K562 (cell line): ENCODE results near the gene GRIN2A. TPM values are rescaled to one million over a fixed set of nuclear protein-coding genes. Genes with fewer than 3 reads are reported as not detected.

ENCODE experiments used
- ATAC-seq: fragments of 200-7000 bp; cut with Tn5 transposase; 3 replicates; pipeline ENCODE4 v1.9.1; 2020; ENCODE audit warnings: moderate library complexity
- BruUV-seq: library from RNA; stranded (reverse); fragments of 400-500 nt; replicated peaks from 2 replicates; lab custom pipeline; 2021; lab: Mats Ljungman, UMichigan
- CTCF ChIA-PET: fragments of 300-600 bp; formaldehyde crosslinking; extraction: SDS; loops from one replicate; lab custom pipeline; 2021; ENCODE audit warnings: low intra/inter-chr PET ratio; lab: Yijun Ruan, JAX
- POLR2A ChIA-PET: fragments of 300-600, 350-650 bp; sonication (Branson Sonifier 250); formaldehyde crosslinking; extraction: SDS; loops from one replicate; lab custom pipeline; 2021; ENCODE audit warnings: antibody characterized with exemption, inconsistent platforms; lab: Yijun Ruan, JAX
- DNase-seq, 4 experiments: peaks; one replicate each; pipeline versions ENCODE4 v3.0.0 to v3.0.0-alpha.2; 2011 to 2018; ENCODE audit warnings: low spot score in 3 of 4, mixed read lengths in 3 of 4; ENCODE audit errors: extremely low read depth in 1 of 4
- FAIRE-seq: peaks from 2 replicates; lab custom pipeline; 2011; peaks lifted over from hg19 to GRCh38; lab: Jason Lieb, UNC
- H2AFZ ChIP-seq: 2 replicates; pipeline ENCODE4 v1.6.0; 2011; ENCODE audit warnings: low read depth, low read length, control low read depth, inconsistent platforms
- H3K27ac ChIP-seq: fragments of 200-600 bp; 3 replicates; pipeline ENCODE4 v1.8.0; 2011; ENCODE audit warnings: low read depth, mild to moderate bottlenecking, control low read depth, inconsistent platforms, low read length, moderate library complexity, mixed read lengths; ENCODE audit errors: extremely low read depth
- H3K27me3 ChIP-seq, 2 experiments: fragments of 300-600 bp in 1 of 2; 2 replicates in 1 of 2; 3 replicates in 1 of 2; pipeline versions ENCODE4 v1.6.0 to v1.8.0; 2011; ENCODE audit warnings: inconsistent platforms in 2 of 2, low read length in 2 of 2, mild to moderate bottlenecking in 1 of 2, mixed read lengths in 1 of 2, moderate library complexity in 1 of 2; ENCODE audit not compliant: control insufficient read depth in 2 of 2, insufficient read depth in 2 of 2
- H3K36me3 ChIP-seq: fragments of 300-600 bp; 3 replicates; pipeline ENCODE4 v1.8.0; 2011; ENCODE audit warnings: mild to moderate bottlenecking, low read length, inconsistent platforms; ENCODE audit not compliant: control insufficient read depth, insufficient read depth
- H3K4me1 ChIP-seq, 2 experiments: fragments of 200-600 bp in 1 of 2; replicated peaks in 1 of 2; 2 replicates in 1 of 2; 3 replicates in 1 of 2; pipeline versions ENCODE4 v1.5.1 to v1.8.0; 2011; ENCODE audit warnings: inconsistent platforms in 2 of 2, low read length in 2 of 2, mild to moderate bottlenecking in 1 of 2, mixed read lengths in 1 of 2, moderate library complexity in 1 of 2; ENCODE audit not compliant: control insufficient read depth in 2 of 2, insufficient read depth in 2 of 2
- H3K4me2 ChIP-seq: 2 replicates; pipeline ENCODE4 v1.6.1; 2011; ENCODE audit warnings: low read length, control low read depth, inconsistent platforms, mixed read lengths; ENCODE audit not compliant: insufficient read depth
- H3K4me3 ChIP-seq: fragments of 200-600 bp; sonication (generic), shearing (Covaris generic); 2 replicates; pipeline ENCODE4 v1.5.1; 2016; ENCODE audit warnings: control low read depth, inconsistent platforms
- H3K79me2 ChIP-seq: fragments of 200-600 bp; 3 replicates; pipeline ENCODE4 v1.8.0; 2011; ENCODE audit warnings: low read length, inconsistent platforms; ENCODE audit not compliant: control insufficient read depth, insufficient read depth
- H3K9ac ChIP-seq, 2 experiments: 2 replicates each; pipeline versions ENCODE4 v1.6.0 to v1.6.1; 2011; ENCODE audit warnings: low read depth in 2 of 2, low read length in 2 of 2, control low read depth in 1 of 2, inconsistent platforms in 1 of 2, mild to moderate bottlenecking in 1 of 2, mixed read lengths in 1 of 2; ENCODE audit not compliant: insufficient read depth in 1 of 2
- H3K9me1 ChIP-seq: one replicate; pipeline ENCODE4 v1.6.0; 2011; ENCODE audit warnings: inconsistent platforms, mild to moderate bottlenecking, low read length, moderate library complexity; ENCODE audit not compliant: control insufficient read depth, insufficient read depth
- H3K9me3 ChIP-seq: replicated peaks from 2 replicates; pipeline ENCODE4 v1.5.1; 2011; ENCODE audit warnings: low read depth, low read length, inconsistent platforms; ENCODE audit not compliant: control insufficient read depth, insufficient read depth
- H4K20me1 ChIP-seq: replicated peaks from 2 replicates; pipeline ENCODE4 v1.6.1; 2011; ENCODE audit warnings: low read length, inconsistent platforms, mixed read lengths; ENCODE audit not compliant: control insufficient read depth, insufficient read depth
- ARHGAP35 ChIP-seq: fragments of 450-650 bp; IDR thresholded peaks from 2 replicates; pipeline ENCODE4 v1.6.1; 2018; ENCODE audit not compliant: partially characterized antibody
- C11orf30 ChIP-seq: fragments of 450-650 bp; IDR thresholded peaks from 2 replicates; pipeline ENCODE4 v1.6.1; 2016; ENCODE audit warnings: low read depth, mild to moderate bottlenecking
- COPS2 ChIP-seq: fragments of 450-650 bp; conservative IDR thresholded peaks from 2 replicates; pipeline ENCODE4 v1.6.1; 2016; ENCODE audit warnings: mild to moderate bottlenecking, moderate library complexity
- ESRRA ChIP-seq: fragments of 450-650 bp; IDR thresholded peaks from 2 replicates; pipeline ENCODE4 v1.6.1; 2014; ENCODE audit warnings: low read depth, mild to moderate bottlenecking, moderate library complexity, borderline replicate concordance
- HNRNPUL1 ChIP-seq: fragments of 200-400 bp; formaldehyde crosslinking; IDR thresholded peaks from 2 replicates; pipeline ENCODE4 v1.6.1; 2017; ENCODE audit warnings: low read length
- MAFF ChIP-seq: IDR thresholded peaks from 2 replicates; pipeline ENCODE4 v1.6.1; 2012; ENCODE audit warnings: low read length, improper control_type of control experiment
- MAFK ChIP-seq: IDR thresholded peaks from 2 replicates; pipeline ENCODE4 v1.6.1; 2011; ENCODE audit warnings: low read length, improper control_type of control experiment
- STAT5A ChIP-seq: IDR thresholded peaks from 2 replicates; pipeline ENCODE4 v1.6.1; 2012; ENCODE audit warnings: low read length, inconsistent platforms, borderline replicate concordance
- TOE1 ChIP-seq, 2 experiments: fragments of 450-650 bp in 1 of 2; sonication (generic) in 1 of 2; formaldehyde crosslinking in 1 of 2; IDR thresholded peaks; 2 replicates each; pipeline versions ENCODE4 v1.7.1 to v1.8.0; 2016 to 2022; ENCODE audit warnings: borderline replicate concordance in 2 of 2, mild to moderate bottlenecking in 2 of 2, antibody characterized with exemption in 1 of 2, inconsistent platforms in 1 of 2, low read depth in 1 of 2, missing genetic modification reagents in 1 of 2, moderate library complexity in 1 of 2
- ZNF316 ChIP-seq: fragments of 450-650 bp; IDR thresholded peaks from 2 replicates; pipeline ENCODE4 v1.6.1; 2016
- WGBS: fragments of 100-300 bp; shearing (Covaris generic); methylation state at CpG from one replicate; pipeline ENCODE4 v1.1.6; 2016; ENCODE audit warnings: low coverage, mixed read lengths; ENCODE audit not compliant: insufficient coverage; ENCODE audit errors: missing lambda C conversion rate; 5-methylcytosine and 5-hydroxymethylcytosine counted together
- in situ Hi-C: fragments of 300-500 bp; cut with MboI; formaldehyde crosslinking; loops from 4 replicates; pipeline ENCODE4 v1.15.0; 2018; ENCODE audit warnings: inconsistent platforms, mixed read lengths
- intact Hi-C: fragments of 100-400 bp; cut with micrococcal nuclease; formaldehyde crosslinking; loops from 2 replicates; pipeline ENCODE4 v1.14.2; 2022
- polyA plus RNA-seq, 8 experiments: library from polyadenylated mRNA; depleted of rRNA in 4 of 8; stranded (reverse) in 5 of 8; unstranded in 3 of 8; fragments of >200 nt; fragmentation: Nextera tagmentation in 2 of 8; fragmentation: Illumina TruSeq in 1 of 8; extraction: Ambion mirVana in 2 of 8; extraction: Trizol in 1 of 8; gene quantifications; 2 replicates each; pipeline versions ENCODE4 v1.2.1 to v1.2.3, GENCODE V29; 2011 to 2014; ENCODE audit warnings: inconsistent platforms in 1 of 8, missing spikeins in 1 of 8
- total RNA-seq, 7 experiments: library from RNA; depleted of rRNA in 6 of 7; stranded (reverse); fragments of >200 nt in 6 of 7; fragmentation: Illumina TruSeq in 2 of 7; extraction: Trizol in 2 of 7; gene quantifications; 2 replicates each; pipeline versions ENCODE4 v1.2.1 to v1.2.3, GENCODE V29; 2011 to 2021; ENCODE audit warnings: low replicate concordance in 1 of 7
- TF ChIP-seq, protein P1 (sequence below): fragments of 450-650 bp; formaldehyde crosslinking; IDR thresholded peaks from 2 replicates; pipeline ENCODE4 v1.4.0; 2020; ENCODE audit warnings: mild to moderate bottlenecking, moderate library complexity
- TF ChIP-seq, protein P2 (sequence below): fragments of 450-650 bp; IDR thresholded peaks from 2 replicates; pipeline ENCODE4 v1.6.1; 2018; ENCODE audit not compliant: partially characterized antibody
- TF ChIP-seq, protein P3 (sequence below), 3 experiments: IDR thresholded peaks in 2 of 3; conservative IDR thresholded peaks in 1 of 3; 2 replicates each; pipeline ENCODE4 v1.5.1; 2011 to 2012; ENCODE audit warnings: low read length in 3 of 3, mild to moderate bottlenecking in 3 of 3, control low read depth in 2 of 3, improper control_type of control experiment in 1 of 3, inconsistent platforms in 1 of 3, low read depth in 1 of 3, mixed read lengths in 1 of 3, moderate library complexity in 1 of 3; ENCODE audit not compliant: insufficient read depth in 2 of 3
- TF ChIP-seq, protein P4 (sequence below): fragments of 200-800 bp; sonication (Bioruptor generic); IDR thresholded peaks from 2 replicates; pipeline ENCODE4 v1.6.1; 2017; ENCODE audit warnings: missing genetic modification characterization, missing compliant biosample characterization

The GRIN2A gene
- total and polyA plus RNA-seq, 9 of the 15 experiments (the other 6 are each of a cell fraction or from before 2014, with no cell fraction given) = not detected

DNA sequence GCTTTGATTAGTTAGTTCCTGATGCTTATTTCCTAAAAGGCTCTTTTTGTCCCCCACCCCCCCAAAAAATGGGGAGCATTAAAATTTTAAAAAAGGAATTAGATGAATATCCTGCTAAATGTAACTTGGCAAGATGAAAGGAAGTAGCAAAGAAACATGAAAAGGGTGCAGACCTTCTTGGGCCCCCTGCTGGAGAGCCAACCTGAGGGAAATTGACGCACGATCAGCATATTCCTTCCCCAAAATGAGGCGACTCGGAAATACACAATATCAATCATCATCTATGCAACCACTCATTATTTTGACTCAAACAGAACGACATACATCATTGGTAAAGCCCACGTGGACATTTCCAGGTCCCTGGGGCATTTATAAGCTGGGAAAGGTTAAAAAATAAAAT, 59.7 kb downstream of the GRIN2A start:
- no peaks in the 10 kb centered on the region; a peak in 1 of 5 replicates for H3K27me3 ChIP-seq
- no peaks in the 10 kb centered on the region for H3K79me2 ChIP-seq
- ChIA-PET CTCF (interaction anchor here (0.6 to 0.7 kb wide), 2 partner anchors 53 to 1555 kb away, joined by 3 read pairs; no protein-coding TSS in a partner anchor), POLR2A (no interaction called here)
- no peaks in the 10 kb centered on the region for H3K36me3 ChIP-seq
- no peaks in the 10 kb centered on the region for H4K20me1 ChIP-seq
- H2AFZ ChIP-seq = no peak overlapping the region
- H3K4me3 ChIP-seq = no peak overlapping the region
- peak; percentile 14 to 22 (median 20) for DNase-seq
- no peak overlapping the region for H3K4me2 ChIP-seq
- no peaks in the 10 kb centered on the region for H3K4me1 ChIP-seq
- 2% methylated on average over 6 of the region's 6 CpGs for WGBS
- H3K9ac ChIP-seq = no peak overlapping the region
- H3K9me3 ChIP-seq = no peaks in the 10 kb centered on the region
- no peak for ATAC-seq
- in situ Hi-C loops = no loop called here
- H3K27ac ChIP-seq = no peak overlapping the region
- no TSS peak for BruUV-seq
- intact Hi-C loops = no loop called here
- peak; percentile 29 for FAIRE-seq
- H3K9me1 ChIP-seq = no peaks in the 10 kb centered on the region
- peak; percentile 62; the same call in 1 of the 2 replicates for TF ChIP-seq C11orf30
- TF ChIP-seq, protein P1, sequence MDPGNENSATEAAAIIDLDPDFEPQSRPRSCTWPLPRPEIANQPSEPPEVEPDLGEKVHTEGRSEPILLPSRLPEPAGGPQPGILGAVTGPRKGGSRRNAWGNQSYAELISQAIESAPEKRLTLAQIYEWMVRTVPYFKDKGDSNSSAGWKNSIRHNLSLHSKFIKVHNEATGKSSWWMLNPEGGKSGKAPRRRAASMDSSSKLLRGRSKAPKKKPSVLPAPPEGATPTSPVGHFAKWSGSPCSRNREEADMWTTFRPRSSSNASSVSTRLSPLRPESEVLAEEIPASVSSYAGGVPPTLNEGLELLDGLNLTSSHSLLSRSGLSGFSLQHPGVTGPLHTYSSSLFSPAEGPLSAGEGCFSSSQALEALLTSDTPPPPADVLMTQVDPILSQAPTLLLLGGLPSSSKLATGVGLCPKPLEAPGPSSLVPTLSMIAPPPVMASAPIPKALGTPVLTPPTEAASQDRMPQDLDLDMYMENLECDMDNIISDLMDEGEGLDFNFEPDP (CRISPR knock-in tag) = no peak
- no peak for TF ChIP-seq ARHGAP35
- TF ChIP-seq, protein P2, sequence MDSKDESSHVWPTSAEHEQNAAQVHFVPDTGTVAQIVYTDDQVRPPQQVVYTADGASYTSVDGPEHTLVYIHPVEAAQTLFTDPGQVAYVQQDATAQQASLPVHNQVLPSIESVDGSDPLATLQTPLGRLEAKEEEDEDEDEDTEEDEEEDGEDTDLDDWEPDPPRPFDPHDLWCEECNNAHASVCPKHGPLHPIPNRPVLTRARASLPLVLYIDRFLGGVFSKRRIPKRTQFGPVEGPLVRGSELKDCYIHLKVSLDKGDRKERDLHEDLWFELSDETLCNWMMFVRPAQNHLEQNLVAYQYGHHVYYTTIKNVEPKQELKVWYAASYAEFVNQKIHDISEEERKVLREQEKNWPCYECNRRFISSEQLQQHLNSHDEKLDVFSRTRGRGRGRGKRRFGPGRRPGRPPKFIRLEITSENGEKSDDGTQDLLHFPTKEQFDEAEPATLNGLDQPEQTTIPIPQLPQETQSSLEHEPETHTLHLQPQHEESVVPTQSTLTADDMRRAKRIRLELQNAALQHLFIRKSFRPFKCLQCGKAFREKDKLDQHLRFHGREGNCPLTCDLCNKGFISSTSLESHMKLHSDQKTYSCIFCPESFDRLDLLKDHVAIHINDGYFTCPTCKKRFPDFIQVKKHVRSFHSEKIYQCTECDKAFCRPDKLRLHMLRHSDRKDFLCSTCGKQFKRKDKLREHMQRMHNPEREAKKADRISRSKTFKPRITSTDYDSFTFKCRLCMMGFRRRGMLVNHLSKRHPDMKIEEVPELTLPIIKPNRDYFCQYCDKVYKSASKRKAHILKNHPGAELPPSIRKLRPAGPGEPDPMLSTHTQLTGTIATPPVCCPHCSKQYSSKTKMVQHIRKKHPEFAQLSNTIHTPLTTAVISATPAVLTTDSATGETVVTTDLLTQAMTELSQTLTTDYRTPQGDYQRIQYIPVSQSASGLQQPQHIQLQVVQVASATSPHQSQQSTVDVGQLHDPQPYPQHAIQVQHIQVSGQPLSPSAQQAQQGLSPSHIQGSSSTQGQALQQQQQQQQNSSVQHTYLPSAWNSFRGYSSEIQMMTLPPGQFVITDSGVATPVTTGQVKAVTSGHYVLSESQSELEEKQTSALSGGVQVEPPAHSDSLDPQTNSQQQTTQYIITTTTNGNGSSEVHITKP = no peak
- TF ChIP-seq, protein P3, sequence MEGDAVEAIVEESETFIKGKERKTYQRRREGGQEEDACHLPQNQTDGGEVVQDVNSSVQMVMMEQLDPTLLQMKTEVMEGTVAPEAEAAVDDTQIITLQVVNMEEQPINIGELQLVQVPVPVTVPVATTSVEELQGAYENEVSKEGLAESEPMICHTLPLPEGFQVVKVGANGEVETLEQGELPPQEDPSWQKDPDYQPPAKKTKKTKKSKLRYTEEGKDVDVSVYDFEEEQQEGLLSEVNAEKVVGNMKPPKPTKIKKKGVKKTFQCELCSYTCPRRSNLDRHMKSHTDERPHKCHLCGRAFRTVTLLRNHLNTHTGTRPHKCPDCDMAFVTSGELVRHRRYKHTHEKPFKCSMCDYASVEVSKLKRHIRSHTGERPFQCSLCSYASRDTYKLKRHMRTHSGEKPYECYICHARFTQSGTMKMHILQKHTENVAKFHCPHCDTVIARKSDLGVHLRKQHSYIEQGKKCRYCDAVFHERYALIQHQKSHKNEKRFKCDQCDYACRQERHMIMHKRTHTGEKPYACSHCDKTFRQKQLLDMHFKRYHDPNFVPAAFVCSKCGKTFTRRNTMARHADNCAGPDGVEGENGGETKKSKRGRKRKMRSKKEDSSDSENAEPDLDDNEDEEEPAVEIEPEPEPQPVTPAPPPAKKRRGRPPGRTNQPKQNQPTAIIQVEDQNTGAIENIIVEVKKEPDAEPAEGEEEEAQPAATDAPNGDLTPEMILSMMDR (IDR thresholded peaks at IDR 0.05 in 2 of 3, conservative IDR thresholded peaks at IDR 0.05 in 1 of 3; ENCODE audit: insufficient read depth in 2 of 3, low read depth in 1 of 3, low read length in 3 of 3) = peak; percentile 17 to 42 (median 25); a peak in 4 of 6 replicates
- TF ChIP-seq ZNF316 = peak; percentile 83
- TF ChIP-seq MAFK = 0 out of 2 replicates have a peak, but pooled peaks have one; percentile 21
- TF ChIP-seq TOE1 (IDR thresholded peaks at IDR 0.05; ENCODE audit: borderline replicate concordance) = no peak
- no peak for TF ChIP-seq TOE1 (CRISPR knock-in tag; IDR thresholded peaks at IDR 0.05; ENCODE audit: borderline replicate concordance, low read depth)
- TF ChIP-seq ESRRA = 0 out of 2 replicates have a peak, but pooled peaks have one; percentile 41
- no peak for TF ChIP-seq HNRNPUL1
- TF ChIP-seq MAFF = peak; percentile 33
- no peak for TF ChIP-seq COPS2
- TF ChIP-seq STAT5A = no peak
- TF ChIP-seq, protein P4, sequence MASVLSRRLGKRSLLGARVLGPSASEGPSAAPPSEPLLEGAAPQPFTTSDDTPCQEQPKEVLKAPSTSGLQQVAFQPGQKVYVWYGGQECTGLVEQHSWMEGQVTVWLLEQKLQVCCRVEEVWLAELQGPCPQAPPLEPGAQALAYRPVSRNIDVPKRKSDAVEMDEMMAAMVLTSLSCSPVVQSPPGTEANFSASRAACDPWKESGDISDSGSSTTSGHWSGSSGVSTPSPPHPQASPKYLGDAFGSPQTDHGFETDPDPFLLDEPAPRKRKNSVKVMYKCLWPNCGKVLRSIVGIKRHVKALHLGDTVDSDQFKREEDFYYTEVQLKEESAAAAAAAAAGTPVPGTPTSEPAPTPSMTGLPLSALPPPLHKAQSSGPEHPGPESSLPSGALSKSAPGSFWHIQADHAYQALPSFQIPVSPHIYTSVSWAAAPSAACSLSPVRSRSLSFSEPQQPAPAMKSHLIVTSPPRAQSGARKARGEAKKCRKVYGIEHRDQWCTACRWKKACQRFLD (CRISPR knock-in tag) = no peak
